ENCODE data around the gene FBLIM1.
A peak's percentile ranks its signal among the peaks of the same experiment; 100 is the strongest.

The FBLIM1 gene

GRCh38 chr1:15758343-15758931, at the start of gene FBLIM1:
Gene FBLIM1 (plus strand): TSS chr1:15758795. CDS start chr1:15764984, 6,189 bp downstream.
- Histone ChIP-seq H3K4me1 (ENCODE audit: control insufficient read depth, low read depth, low read length) (peaks cover 27% of the 10 kb centered on the region), H3K27me3 (ENCODE audit: control insufficient read depth, insufficient read depth, low read length) (peaks cover 6% of the 10 kb centered on the region), H3K9me3 (ENCODE audit: control insufficient read depth, low read depth, low read length) (no peaks in the 10 kb centered on the region), H3K4me3 (ENCODE audit: low read length) (peak within 1 kb of the TSS; percentile 70), H3K36me3 (ENCODE audit: control insufficient read depth, low read depth, low read length) (no peaks in the 10 kb centered on the region), H3K9ac (ENCODE audit: low read length) (peak within 1 kb of the TSS; percentile 82), H3K27ac (ENCODE audit: low read length) (peak within 1 kb of the TSS; percentile 61)

DNA sequence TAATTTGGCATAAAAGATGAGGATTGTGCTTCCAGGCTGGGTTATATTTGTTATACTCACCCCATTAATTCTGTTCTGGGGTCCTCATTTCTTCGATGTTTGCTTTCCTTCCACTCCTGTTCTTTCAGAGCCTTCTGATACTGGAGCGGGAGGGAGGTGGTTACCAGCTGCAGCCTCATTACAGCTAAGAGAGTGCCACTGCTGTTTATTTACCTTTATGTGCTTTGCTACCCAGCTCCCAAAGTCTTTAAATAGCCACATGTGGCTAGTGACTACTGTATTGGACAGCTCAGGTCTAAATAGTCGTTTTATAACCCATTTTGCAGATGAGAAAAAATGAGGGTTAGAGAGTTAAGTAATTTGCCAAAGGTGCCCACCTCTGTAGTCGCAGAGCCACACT, 49.4 kb upstream of the FBLIM1 start:
- Histone ChIP-seq H3K9me3 (ENCODE audit: control insufficient read depth, low read depth, low read length) (no peaks in the 10 kb centered on the region), H3K27me3 (ENCODE audit: control insufficient read depth, insufficient read depth, low read length) (no peaks in the 10 kb centered on the region), H3K4me1 (ENCODE audit: control insufficient read depth, low read depth, low read length) (no peaks in the 10 kb centered on the region), H3K4me3 (ENCODE audit: low read length) (no peak overlapping the region), H3K36me3 (ENCODE audit: control insufficient read depth, low read depth, low read length) (no peaks in the 10 kb centered on the region), H3K27ac (ENCODE audit: low read length) (no peak overlapping the region), H3K9ac (ENCODE audit: low read length) (no peak overlapping the region)

DNA sequence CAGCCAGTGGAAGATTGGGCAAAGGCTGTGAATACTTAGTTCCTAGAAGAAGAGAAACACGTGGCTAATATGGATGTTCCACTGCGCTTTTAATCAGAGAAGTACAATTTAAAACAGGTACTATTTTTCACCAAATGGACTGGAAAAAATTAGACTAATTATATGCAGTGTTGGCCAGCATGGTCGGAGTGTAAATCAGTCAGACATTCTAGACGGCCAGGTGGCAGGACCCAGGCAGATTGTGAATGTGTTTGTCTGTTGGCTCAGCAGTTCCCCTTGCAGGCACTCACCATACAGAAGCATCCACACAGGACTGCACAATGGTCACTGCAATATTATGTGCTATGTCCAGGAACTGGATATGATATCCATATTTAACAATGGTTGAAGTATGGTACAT, 46.4 kb upstream of the FBLIM1 start:
- Histone ChIP-seq H3K4me3 (ENCODE audit: low read length) (no peak overlapping the region), H3K36me3 (ENCODE audit: control insufficient read depth, low read depth, low read length) (peaks cover 10% of the 10 kb centered on the region), H3K27me3 (ENCODE audit: control insufficient read depth, insufficient read depth, low read length) (no peaks in the 10 kb centered on the region), H3K27ac (ENCODE audit: low read length) (no peak overlapping the region), H3K9me3 (ENCODE audit: control insufficient read depth, low read depth, low read length) (no peaks in the 10 kb centered on the region), H3K4me1 (ENCODE audit: control insufficient read depth, low read depth, low read length) (no peaks in the 10 kb centered on the region), H3K9ac (ENCODE audit: low read length) (no peak overlapping the region)

DNA sequence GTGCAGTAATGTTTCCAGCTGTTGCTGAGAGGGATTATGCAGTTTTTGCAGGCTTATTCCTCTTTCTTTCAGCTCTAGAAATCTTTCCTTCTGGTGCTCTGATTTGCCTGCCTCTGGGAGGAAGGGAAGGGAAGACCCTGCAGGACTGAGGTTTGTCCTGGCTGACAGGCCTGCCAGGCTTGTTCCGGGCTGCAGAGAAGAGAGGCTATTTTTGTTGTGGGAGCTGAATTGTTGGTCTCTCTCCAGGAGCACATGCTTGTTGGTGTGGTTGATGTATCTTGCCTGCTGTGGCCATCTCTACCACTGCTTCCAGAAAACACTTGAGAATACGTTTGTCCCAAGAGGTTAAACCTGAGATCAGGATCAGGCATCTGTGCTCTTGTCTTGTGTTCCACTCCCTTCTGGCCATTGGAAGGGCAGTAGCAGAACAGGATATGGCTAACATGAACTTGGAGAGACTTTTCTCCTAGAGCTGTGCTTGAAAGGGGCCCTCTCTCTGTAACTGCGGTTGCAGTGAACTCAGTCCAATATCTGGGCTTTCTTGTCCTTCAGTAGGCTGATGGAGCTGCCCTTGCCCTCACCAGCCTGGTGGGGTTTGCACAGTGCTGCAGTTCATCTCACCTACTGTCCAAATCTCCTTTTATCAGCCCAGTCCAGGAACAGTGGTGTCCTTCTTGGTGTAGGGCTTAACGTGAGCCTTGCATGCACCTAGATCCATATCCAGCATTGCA, 44.0 kb upstream of the FBLIM1 start:
- H3K4me3 ChIP-seq (ENCODE audit: low read length): no peak overlapping the region
- no peak overlapping the region for H3K27ac ChIP-seq (ENCODE audit: low read length)
- no peaks in the 10 kb centered on the region for H3K4me1 ChIP-seq (ENCODE audit: control insufficient read depth, low read depth, low read length)
- H3K9me3 ChIP-seq (ENCODE audit: control insufficient read depth, low read depth, low read length): no peaks in the 10 kb centered on the region
- H3K27me3 ChIP-seq (ENCODE audit: control insufficient read depth, insufficient read depth, low read length): no peaks in the 10 kb centered on the region
- H3K9ac ChIP-seq (ENCODE audit: low read length): no peak overlapping the region
- peaks cover 24% of the 10 kb centered on the region for H3K36me3 ChIP-seq (ENCODE audit: control insufficient read depth, low read depth, low read length)

DNA sequence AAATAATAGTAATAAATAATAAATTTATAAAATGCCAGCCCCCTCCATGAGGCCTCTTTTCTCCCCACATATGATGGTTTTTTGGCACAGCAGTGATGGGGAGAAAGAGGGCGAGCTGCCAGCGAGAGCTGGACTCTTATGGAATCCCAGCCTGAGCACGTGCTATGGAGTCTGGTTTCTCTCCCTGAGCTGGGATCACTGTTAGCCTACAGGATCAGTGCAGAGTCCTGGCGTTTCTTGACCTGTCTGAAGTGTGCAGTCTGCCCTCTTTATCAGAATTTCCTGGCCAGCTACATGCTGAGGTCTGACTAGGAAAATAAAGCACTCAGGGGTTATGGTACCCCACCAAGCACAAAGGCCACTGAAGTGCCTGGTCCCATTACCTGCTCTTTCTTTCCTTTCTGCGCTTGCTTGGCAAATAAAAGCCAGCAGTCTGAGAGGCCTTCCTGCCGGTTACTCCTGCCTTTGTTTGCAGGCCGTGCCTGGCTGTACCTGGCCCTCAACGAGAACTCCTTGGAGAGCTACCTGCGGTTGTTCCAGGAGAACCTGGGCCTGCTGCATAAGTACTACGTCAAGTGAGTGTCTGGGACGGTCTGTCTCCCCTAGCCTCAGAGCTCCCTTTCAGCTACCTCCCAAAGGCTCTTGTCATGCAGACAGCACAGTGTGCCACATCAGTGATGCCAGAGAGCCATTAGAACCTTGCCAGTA, 41.0 kb upstream of the FBLIM1 start:
- no peaks in the 10 kb centered on the region for H3K4me1 ChIP-seq (ENCODE audit: control insufficient read depth, low read depth, low read length)
- peaks cover 24% of the 10 kb centered on the region for H3K36me3 ChIP-seq (ENCODE audit: control insufficient read depth, low read depth, low read length)

DNA sequence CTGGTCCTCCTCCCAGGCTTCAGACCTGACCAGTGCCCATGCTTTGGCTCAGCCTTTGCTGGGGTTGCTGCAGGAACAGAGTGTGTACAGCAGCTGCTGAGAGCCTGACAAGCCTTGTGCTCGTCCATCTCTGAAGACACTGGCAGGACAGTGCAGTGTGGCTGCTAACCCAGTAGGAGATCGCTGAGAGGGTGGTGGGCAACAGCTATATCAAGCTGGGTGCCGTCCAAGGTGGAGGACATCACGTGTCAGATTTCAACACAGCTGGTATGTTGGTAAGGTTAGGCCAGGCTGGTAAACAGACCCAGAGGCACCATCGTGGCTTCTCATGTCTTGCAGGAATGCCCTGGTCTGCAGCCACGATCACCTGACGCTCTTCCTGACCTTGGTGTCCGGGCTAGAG, 40.4 kb upstream of the FBLIM1 start:
- H3K36me3 ChIP-seq (ENCODE audit: control insufficient read depth, low read depth, low read length): peaks cover 24% of the 10 kb centered on the region
- no peaks in the 10 kb centered on the region for H3K4me1 ChIP-seq (ENCODE audit: control insufficient read depth, low read depth, low read length)
- H3K27ac ChIP-seq (ENCODE audit: low read length): no peak overlapping the region
- H3K4me3 ChIP-seq (ENCODE audit: low read length): no peak overlapping the region
- H3K27me3 ChIP-seq (ENCODE audit: control insufficient read depth, insufficient read depth, low read length): no peaks in the 10 kb centered on the region
- no peaks in the 10 kb centered on the region for H3K9me3 ChIP-seq (ENCODE audit: control insufficient read depth, low read depth, low read length)
- H3K9ac ChIP-seq (ENCODE audit: low read length): no peak overlapping the region

More for the DNA sequence above, 41.0 kb upstream of the FBLIM1 start:
- H3K4me3 ChIP-seq (ENCODE audit: low read length): no peak overlapping the region
- no peak overlapping the region for H3K9ac ChIP-seq (ENCODE audit: low read length)
- H3K27me3 ChIP-seq (ENCODE audit: control insufficient read depth, insufficient read depth, low read length): no peaks in the 10 kb centered on the region
- H3K9me3 ChIP-seq (ENCODE audit: control insufficient read depth, low read depth, low read length): no peaks in the 10 kb centered on the region
- H3K27ac ChIP-seq (ENCODE audit: low read length): no peak overlapping the region

DNA sequence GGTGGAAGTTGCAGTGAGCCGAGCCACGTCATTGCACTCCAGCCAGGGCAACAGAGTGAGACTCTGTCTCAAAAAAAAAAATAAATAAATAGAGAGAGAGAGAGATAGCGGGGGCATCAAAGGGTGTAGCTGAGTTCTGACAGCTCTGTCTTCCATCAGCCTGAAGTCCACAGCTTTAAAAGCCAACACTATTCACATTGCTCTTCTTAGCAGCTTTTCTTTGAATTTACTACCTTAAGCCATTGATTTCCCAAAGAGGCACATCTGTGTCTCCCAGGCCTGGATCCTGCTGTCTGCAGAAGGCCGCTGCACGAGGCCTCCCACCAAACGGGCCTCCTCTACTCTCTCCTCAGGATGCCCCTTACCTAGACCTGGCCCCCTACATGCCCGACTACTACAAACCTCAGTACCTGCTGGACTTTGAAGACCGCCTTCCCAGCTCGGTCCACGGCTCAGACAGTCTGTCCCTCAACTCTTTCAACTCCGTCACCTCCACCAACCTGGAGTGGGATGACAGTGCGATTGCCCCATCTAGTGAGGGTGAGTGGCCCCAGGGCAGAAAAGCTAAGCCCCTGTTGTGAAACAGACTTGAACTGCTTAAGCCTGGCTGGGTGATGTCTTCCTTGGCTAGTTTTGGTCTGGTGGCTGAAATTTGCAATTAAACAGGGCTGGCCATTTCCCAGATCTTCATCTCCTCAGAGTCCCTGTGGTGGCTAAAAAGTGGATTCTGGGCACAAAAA, 39.0 kb upstream of the FBLIM1 start:
- H3K9me3 ChIP-seq (ENCODE audit: control insufficient read depth, low read depth, low read length): no peaks in the 10 kb centered on the region
- H3K4me3 ChIP-seq (ENCODE audit: low read length): no peak overlapping the region
- no peaks in the 10 kb centered on the region for H3K27me3 ChIP-seq (ENCODE audit: control insufficient read depth, insufficient read depth, low read length)
- peaks cover 24% of the 10 kb centered on the region for H3K36me3 ChIP-seq (ENCODE audit: control insufficient read depth, low read depth, low read length)
- no peak overlapping the region for H3K27ac ChIP-seq (ENCODE audit: low read length)
- no peak overlapping the region for H3K9ac ChIP-seq (ENCODE audit: low read length)
- H3K4me1 ChIP-seq (ENCODE audit: control insufficient read depth, low read depth, low read length): no peaks in the 10 kb centered on the region

- Histone ChIP-seq H3K27me3 (ENCODE audit: control insufficient read depth, insufficient read depth, low read length) (no peaks in the 10 kb centered on the region), H3K27ac (ENCODE audit: low read length) (no peak overlapping the region), H3K9me3 (ENCODE audit: control insufficient read depth, low read depth, low read length) (no peaks in the 10 kb centered on the region), H3K4me3 (ENCODE audit: low read length) (no peak overlapping the region), H3K4me1 (ENCODE audit: control insufficient read depth, low read depth, low read length) (no peaks in the 10 kb centered on the region), H3K9ac (ENCODE audit: low read length) (no peak overlapping the region), H3K36me3 (ENCODE audit: control insufficient read depth, low read depth, low read length) (peaks cover 32% of the 10 kb centered on the region)
Measured at GRCh38 chr1:15720861-15721260, 37.7 kb upstream of the FBLIM1 start.

DNA sequence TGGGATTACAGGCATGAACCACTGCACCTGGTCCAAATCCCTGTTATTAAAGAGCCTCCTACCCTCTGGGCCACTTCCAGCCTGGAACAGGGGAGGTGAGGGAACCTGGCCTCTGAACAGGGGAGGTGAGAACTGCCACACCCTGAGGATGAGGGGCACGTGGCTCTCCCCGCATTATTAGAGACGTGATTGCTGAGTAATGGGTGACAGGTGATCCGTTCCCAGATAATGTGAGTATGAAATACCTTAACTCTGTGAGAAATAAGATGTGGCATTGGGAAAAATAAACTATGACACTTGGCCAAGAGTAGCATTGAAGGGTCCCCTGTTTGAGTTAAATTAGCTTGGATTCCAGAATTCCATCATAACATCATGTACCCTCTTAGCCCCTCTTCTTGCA, 36.2 kb upstream of the FBLIM1 start:
- Histone ChIP-seq H3K27ac (ENCODE audit: low read length) (no peak overlapping the region), H3K4me3 (ENCODE audit: low read length) (no peak overlapping the region), H3K36me3 (ENCODE audit: control insufficient read depth, low read depth, low read length) (peaks cover 30% of the 10 kb centered on the region), H3K9ac (ENCODE audit: low read length) (no peak overlapping the region), H3K27me3 (ENCODE audit: control insufficient read depth, insufficient read depth, low read length) (no peaks in the 10 kb centered on the region), H3K4me1 (ENCODE audit: control insufficient read depth, low read depth, low read length) (no peaks in the 10 kb centered on the region), H3K9me3 (ENCODE audit: control insufficient read depth, low read depth, low read length) (no peaks in the 10 kb centered on the region)

GRCh38 chr1:15722836-15723532, 35.6 kb upstream of the FBLIM1 start:
- Histone ChIP-seq H3K27ac (ENCODE audit: low read length) (no peak overlapping the region), H3K4me1 (ENCODE audit: control insufficient read depth, low read depth, low read length) (no peaks in the 10 kb centered on the region), H3K27me3 (ENCODE audit: control insufficient read depth, insufficient read depth, low read length) (no peaks in the 10 kb centered on the region), H3K9ac (ENCODE audit: low read length) (no peak overlapping the region), H3K9me3 (ENCODE audit: control insufficient read depth, low read depth, low read length) (no peaks in the 10 kb centered on the region), H3K4me3 (ENCODE audit: low read length) (no peak overlapping the region), H3K36me3 (ENCODE audit: control insufficient read depth, low read depth, low read length) (peaks cover 30% of the 10 kb centered on the region)

Measured in iPS-18a (cell line).